ENCODE measurements around the gene ZNF236. TPM values are rescaled to one million over a fixed set of nuclear protein-coding genes. Genes with fewer than 3 reads are reported as not detected.

Gene ZNF236
- total RNA-seq, 1 donor from 2014 or later = 21.0 TPM

DNA sequence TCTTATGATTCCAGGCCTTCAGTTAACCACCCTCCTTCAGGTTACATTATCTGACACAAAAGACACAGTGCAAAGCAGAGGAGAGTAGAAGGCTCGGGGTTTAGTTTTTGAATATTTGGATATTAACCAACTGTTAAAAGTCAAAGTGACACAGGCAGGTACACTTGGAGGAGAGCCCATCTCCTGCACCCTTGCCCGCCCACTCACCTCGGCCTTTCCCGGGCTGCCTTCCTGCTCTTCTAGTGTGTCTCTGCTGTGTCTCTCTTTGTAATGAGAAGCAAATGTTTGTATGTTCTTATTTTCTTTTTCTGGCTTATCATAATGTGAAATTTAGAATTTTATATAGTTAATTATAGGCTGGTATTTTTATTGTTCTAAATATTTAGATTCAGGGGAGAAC is 35.1 kb downstream of the ZNF236 start:
- Mint-ChIP-seq H3K36me3 (ENCODE audit: unreplicated experiment) (peaks cover 5% of the 10 kb centered on the region), H3K27me3 (ENCODE audit: unreplicated experiment) (peaks cover 3% of the 10 kb centered on the region), H3K4me3 (ENCODE audit: unreplicated experiment) (no peak overlapping the region), H3K27ac (ENCODE audit: unreplicated experiment) (no peak overlapping the region), H3K4me1 (ENCODE audit: low read depth, unreplicated experiment) (peaks cover 6% of the 10 kb centered on the region), H3K9me3 (ENCODE audit: unreplicated experiment) (no peaks in the 10 kb centered on the region)
- no peak for DNase-seq
- TF ChIP-seq, protein P1, sequence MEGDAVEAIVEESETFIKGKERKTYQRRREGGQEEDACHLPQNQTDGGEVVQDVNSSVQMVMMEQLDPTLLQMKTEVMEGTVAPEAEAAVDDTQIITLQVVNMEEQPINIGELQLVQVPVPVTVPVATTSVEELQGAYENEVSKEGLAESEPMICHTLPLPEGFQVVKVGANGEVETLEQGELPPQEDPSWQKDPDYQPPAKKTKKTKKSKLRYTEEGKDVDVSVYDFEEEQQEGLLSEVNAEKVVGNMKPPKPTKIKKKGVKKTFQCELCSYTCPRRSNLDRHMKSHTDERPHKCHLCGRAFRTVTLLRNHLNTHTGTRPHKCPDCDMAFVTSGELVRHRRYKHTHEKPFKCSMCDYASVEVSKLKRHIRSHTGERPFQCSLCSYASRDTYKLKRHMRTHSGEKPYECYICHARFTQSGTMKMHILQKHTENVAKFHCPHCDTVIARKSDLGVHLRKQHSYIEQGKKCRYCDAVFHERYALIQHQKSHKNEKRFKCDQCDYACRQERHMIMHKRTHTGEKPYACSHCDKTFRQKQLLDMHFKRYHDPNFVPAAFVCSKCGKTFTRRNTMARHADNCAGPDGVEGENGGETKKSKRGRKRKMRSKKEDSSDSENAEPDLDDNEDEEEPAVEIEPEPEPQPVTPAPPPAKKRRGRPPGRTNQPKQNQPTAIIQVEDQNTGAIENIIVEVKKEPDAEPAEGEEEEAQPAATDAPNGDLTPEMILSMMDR (IDR thresholded peaks at IDR 0.05; ENCODE audit: partially characterized antibody, unreplicated experiment) = no peak

DNA sequence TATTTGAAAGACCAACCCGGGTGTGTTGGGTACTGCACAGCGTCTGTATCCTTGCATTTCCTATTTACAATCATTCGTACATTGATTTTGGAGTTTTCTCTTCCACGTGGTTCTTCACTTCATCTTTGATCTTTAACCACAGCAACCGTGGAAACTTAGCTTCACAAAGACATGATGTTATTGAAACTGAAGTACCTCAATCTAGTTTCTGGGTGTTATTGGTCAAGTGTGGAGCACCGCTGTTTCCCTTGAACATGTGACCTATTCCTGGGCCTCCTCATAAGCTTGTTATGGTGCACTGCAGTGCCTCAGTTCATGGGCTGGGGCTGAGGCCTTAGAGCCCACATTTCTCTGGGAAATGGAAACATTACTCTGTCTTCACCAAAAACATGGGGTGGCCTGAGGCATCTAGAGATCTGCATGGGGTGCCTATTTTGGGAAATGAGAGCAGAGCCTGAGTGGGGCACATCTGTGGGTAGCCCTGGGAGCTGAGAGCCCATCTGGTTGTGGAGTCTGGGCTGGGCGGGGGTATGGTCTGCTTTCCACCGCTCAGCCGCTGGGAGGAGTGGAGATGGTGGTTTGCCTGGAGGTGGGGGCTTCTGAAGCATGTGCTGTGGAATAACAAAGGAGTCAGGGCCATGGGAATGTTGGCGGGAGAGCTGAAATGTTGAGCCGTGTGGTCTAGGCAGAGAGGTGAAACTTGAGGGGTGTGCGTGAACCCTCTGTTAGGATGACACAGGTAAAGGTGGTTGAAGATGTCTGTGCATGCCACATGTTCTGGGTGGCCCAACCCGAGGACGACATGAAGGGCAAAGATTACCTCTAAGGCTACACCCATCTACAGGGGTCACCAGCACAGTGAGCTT is 37.4 kb downstream of the ZNF236 start:
- H3K36me3 Mint-ChIP-seq (ENCODE audit: unreplicated experiment) = peaks cover 13% of the 10 kb centered on the region
- no peak for DNase-seq
- H3K27ac Mint-ChIP-seq (ENCODE audit: unreplicated experiment) = no peak overlapping the region
- peaks cover 3% of the 10 kb centered on the region for H3K9me3 Mint-ChIP-seq (ENCODE audit: unreplicated experiment)
- TF ChIP-seq, protein P1 (IDR thresholded peaks at IDR 0.05; ENCODE audit: partially characterized antibody, unreplicated experiment) = no peak
- H3K4me1 Mint-ChIP-seq (ENCODE audit: low read depth, unreplicated experiment) = peaks cover 6% of the 10 kb centered on the region
- H3K4me3 Mint-ChIP-seq (ENCODE audit: unreplicated experiment) = no peak overlapping the region
- peaks cover 3% of the 10 kb centered on the region for H3K27me3 Mint-ChIP-seq (ENCODE audit: unreplicated experiment)

DNA sequence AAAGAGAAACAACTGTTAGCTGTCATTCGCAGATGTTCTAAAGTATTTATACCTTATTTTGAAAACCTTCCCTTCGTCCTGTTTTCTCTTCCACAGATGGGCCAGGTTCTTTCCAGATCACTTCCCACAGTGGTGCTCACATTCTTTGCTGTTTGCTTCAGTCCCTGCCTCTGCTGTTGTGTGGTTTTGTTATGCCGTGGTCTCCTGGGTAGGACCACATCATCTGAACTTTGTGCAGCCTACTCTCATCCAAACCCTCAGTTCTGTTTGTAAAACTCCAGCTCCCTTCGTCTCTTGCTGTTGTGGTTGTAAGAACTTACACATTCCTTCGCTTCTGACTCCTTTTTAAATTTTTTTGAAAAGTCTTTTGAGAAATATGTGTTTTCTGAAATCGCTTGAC is 38.1 kb downstream of the ZNF236 start:
- no peak overlapping the region for H3K27ac Mint-ChIP-seq (ENCODE audit: unreplicated experiment)

DNA sequence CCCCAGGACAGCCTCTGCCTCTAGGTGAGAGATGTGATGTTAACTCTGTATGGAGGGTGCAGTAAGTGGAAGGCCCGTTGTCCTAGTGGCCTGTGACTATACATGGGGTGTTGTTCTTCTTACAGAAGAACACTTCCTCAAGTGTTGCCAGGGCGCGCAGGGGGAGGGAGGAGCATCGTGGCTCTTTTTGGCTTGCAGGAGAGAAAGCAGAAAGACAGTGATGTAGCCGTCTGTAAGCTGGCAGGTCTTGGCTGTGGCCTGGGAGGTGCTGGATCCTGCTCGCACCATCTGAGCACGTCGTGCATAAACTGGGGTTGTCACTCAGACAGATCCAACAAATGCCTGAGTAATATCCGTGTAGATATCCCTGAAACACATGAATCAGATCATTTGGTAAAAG is 44.3 kb downstream of the ZNF236 start:
- Mint-ChIP-seq H3K27me3 (ENCODE audit: unreplicated experiment) (no peaks in the 10 kb centered on the region), H3K27ac (ENCODE audit: unreplicated experiment) (no peak overlapping the region), H3K9me3 (ENCODE audit: unreplicated experiment) (peaks cover 3% of the 10 kb centered on the region), H3K4me3 (ENCODE audit: unreplicated experiment) (no peak overlapping the region), H3K36me3 (ENCODE audit: unreplicated experiment) (peaks cover 9% of the 10 kb centered on the region), H3K4me1 (ENCODE audit: low read depth, unreplicated experiment) (peaks cover 4% of the 10 kb centered on the region)
- TF ChIP-seq, protein P1 (IDR thresholded peaks at IDR 0.05; ENCODE audit: partially characterized antibody, unreplicated experiment) = no peak
- no peak for DNase-seq

More for the DNA sequence above, 38.1 kb downstream of the ZNF236 start:
- H3K4me1 Mint-ChIP-seq (ENCODE audit: low read depth, unreplicated experiment) = peaks cover 6% of the 10 kb centered on the region
- peaks cover 3% of the 10 kb centered on the region for H3K27me3 Mint-ChIP-seq (ENCODE audit: unreplicated experiment)
- H3K4me3 Mint-ChIP-seq (ENCODE audit: unreplicated experiment) = no peak overlapping the region
- peaks cover 3% of the 10 kb centered on the region for H3K9me3 Mint-ChIP-seq (ENCODE audit: unreplicated experiment)
- DNase-seq = no peak
- H3K36me3 Mint-ChIP-seq (ENCODE audit: unreplicated experiment) = peaks cover 13% of the 10 kb centered on the region
- TF ChIP-seq, protein P1 (IDR thresholded peaks at IDR 0.05; ENCODE audit: partially characterized antibody, unreplicated experiment) = no peak

DNA sequence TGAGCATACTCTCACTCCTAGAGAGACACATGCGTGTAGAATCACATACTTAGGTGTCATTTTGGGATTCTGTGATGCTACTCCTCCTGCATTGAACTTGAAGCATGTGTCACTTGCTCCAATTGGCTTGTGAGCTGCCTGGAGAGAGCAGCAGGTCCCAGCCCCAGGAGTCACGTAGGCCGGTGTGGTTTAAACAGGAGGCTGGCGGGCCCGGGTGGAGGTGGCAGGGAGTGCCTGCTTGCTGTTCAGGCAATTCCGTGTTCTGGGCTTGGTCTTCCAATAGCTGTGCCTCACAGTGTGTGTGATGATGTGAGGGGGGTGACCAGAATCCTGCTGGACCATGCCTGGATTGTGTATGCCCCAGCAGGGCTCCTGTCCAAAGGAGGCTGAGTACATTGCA is 51.0 kb downstream of the ZNF236 start:
- Mint-ChIP-seq H3K27me3 (ENCODE audit: unreplicated experiment) (peaks cover 3% of the 10 kb centered on the region), H3K9me3 (ENCODE audit: unreplicated experiment) (peaks cover 1% of the 10 kb centered on the region), H3K36me3 (ENCODE audit: unreplicated experiment) (no peaks in the 10 kb centered on the region), H3K27ac (ENCODE audit: unreplicated experiment) (no peak overlapping the region), H3K4me3 (ENCODE audit: unreplicated experiment) (no peak overlapping the region), H3K4me1 (ENCODE audit: low read depth, unreplicated experiment) (peaks cover 7% of the 10 kb centered on the region)
- TF ChIP-seq, protein P1 (IDR thresholded peaks at IDR 0.05; ENCODE audit: partially characterized antibody, unreplicated experiment) = no peak
- DNase-seq = no peak
